HG02938 (cell line): ENCODE measurements around the gene MEI4.
"Not testable (repeated sequence)": the region's sequence is repeated elsewhere in the genome, so short reads cannot be mapped to it uniquely, and the experiment has no call there.

ENCODE experiments used
- ATAC-seq: cut with Tn5 transposase; IDR thresholded peaks from one replicate; pipeline ENCODE4 v1.9.1; 2021; ENCODE audit warnings: mild to moderate bottlenecking, moderate library complexity; ENCODE audit not compliant: unreplicated experiment

The MEI4 gene

DNA sequence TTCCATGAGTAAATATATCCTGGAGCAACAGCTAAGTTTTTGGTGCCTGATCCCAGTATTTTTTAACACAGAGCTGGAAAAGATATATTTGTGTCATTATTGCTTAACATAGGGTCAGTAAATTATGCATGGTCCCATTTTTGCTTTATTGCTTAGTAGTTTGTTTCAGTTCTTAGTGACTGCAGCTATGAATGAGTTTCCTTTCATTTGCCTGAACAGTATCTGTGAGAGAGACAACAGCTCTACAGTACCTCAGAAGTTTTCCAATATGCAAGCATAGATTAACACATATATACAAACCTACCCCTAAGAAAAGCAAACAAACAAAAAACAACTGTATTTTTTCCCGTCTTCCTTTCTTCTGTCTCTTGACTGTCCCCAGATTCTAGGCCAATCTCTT, 160.3 kb downstream of the MEI4 start:
- no peak for ATAC-seq

DNA sequence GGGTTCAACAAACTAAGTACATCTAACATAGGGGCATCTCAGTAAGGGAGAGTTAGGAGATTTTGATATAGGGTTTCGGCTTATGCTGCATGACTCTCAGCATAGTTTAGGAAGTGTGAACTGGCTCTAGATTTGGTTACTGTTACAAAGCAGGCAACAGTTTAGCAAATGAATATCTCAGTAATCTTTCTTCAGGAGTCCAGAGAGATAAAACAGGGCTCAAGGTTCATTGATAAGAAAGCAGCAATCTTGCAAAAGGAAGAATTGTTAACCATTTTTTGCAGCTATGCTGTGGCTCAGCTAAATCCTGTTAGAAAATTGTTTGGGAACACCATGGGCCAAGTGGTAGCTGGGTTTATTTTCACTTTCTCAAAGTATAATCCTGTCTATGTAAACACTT, 161.3 kb downstream of the MEI4 start:
- ATAC-seq = no peak

DNA sequence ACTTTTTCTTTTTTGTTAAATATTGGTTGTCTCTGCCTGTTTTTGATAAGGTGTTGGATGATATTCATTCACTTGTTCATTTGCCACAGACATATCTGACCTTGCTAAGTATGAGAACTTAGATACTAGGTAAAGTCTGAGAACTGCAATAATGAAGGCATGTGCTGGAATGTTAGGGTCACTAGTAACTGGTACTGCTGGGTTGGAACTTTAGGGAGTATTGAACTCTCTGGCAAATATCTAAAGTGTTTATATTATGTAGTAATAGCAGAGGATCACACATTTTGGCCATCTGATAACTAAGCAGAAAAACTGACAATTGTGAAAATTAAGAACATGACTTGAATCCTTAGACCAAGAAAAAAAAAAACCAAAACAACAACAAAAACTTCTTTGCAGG, 162.7 kb downstream of the MEI4 start:
- no peak for ATAC-seq

DNA sequence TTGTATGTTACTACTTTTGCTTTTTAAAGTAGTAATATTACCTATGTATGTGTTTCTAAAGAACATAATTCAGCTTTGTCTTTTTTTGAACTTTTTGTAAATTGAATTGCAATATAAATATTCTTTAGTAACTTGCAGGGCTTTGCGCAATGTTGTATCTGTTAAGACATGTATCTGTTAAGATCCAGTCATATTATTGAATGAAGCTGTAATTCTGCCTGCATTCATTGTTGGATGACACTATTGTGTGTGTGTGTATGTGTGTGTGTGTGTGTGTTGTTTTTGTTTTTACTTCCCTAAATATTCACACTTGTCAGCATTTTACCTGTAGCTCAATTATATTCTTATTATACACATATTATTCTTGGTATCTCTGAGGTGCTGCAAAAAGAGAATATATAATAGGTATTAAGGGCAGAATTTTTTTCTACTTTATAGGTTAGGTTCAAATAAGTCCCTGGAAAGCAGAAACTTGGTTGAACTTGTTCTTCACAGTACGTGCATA, 164.0 kb downstream of the MEI4 start:
- ATAC-seq = no peak

DNA sequence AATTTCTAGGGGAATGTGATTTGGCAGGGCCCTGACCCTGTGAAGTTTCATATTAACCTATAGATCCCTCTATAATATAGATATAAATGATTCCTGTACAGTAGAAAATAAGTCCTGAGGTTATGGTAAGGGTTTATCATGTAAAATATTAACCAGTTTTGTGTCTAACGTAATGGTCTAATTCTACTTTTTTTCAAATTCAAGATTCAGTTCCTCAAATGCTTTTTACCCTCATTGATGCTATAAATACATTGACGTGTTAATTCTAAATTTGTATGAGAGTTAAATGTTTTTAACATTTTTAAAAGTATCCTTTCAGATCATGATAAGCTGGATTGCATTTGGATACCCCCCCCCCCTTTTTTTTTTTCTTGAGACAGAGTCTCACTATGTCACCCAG, 169.4 kb downstream of the MEI4 start:
- ATAC-seq = no peak

DNA sequence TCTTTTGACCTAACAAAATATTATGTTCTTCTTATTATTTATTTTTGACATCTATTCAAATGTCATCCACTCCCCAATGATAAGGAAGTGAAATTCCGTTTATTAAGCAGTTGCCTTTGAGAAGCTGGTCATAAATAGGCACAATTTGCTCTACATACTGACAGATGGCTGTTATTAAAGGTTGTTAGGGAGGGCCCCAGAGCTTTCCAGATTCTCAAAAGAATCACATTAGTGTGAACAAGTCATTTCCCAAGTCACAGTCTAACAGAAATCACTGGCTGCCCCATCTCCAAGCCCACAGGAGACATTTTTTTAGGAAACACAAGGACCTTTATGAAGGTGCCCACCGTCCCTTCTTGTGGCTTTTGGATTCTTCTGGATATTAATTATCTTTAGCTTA, 172.4 kb downstream of the MEI4 start:
- ATAC-seq = no peak

DNA sequence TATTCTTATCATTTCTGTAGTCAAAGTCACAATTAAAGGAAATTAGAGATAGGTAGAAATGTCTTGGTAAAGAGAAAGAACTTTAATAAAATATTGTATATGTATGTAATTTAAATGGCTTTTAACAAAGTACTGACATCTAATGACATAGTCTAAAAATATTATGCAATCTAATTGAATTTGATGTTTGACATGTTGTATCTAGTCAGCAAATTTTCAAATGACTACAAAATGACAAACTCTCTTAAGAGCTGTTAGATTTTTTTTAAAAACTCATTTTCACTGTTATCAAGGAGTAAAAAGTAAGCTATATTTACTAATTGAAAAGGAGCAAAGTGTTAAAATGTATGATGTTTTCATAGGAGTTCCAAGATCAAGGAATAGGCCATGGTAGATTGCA, 176.9 kb downstream of the MEI4 start:
- ATAC-seq = no peak

DNA sequence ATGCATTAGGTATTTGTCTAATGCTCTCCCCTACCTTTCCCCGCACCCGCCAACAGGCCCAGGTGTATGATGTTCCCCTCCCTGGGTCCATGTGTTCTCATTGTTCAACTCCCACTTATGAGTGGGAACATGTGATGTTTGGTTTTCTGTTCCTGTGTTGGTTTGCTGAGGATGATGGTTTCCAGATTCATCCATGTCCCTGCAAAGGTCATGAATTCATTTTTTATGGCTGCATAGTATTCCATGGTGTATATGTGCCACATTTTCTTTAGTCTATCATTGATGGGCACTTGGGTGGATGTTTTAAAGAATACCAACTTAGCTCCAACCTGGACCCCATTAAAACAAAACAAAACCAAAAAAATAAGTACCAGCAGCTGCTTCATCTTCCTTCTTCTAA, 180.9 kb downstream of the MEI4 start:
- not testable (repeated sequence) for ATAC-seq

DNA sequence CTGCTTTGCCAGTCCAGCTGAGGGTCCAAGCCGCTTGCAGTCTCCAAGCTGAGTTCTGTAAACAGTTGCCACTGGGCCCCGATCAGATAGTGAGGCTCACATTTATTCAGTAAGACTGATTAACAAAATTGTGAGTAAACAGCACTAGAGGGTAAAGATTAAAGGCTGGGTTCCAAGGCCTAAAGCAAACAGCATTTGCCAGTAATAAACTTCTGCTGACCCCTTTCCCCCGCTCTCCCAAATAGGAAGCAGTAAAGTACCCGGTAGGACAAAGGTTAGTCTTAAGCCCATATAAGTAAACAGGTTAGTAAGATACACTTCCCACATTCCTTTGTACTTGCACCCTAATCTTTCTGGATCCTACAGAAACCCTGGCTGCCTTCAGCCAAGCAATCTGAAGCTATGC, 181.8 kb downstream of the MEI4 start:
- no peak for ATAC-seq

DNA sequence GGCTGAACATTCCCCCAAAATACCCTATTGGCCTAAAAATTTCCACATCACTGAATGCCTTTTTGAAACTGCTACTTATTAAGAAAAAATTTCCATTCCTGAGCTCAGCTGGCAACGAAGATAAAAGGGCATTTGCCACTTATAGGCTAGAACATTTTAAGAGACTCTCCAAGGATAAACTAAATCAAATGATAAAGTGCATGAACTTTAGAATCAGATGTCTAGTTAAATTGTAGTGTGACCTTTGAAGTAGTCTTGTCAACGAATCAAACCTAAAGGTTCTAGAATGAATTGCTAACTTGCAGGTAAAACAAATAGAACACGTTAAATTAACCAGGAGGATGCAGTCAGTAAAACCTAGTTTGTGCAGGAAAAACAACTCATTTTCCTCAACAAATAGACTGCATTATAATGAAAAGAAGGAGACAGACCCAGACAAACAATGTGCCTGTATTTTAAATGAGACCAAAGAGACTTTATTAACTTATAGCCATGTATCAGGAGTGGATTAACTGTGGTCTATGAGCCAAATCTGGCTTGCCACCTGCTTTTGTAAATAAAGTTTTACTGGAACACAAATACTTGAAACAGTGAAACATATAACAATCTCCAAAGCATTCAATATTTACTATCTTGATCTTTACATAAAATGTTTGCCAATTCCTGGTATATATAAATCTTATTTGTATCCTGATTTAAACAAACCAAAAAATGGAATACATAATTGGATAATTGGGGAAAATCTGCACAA, 184.4 kb downstream of the MEI4 start:
- no peak for ATAC-seq

DNA sequence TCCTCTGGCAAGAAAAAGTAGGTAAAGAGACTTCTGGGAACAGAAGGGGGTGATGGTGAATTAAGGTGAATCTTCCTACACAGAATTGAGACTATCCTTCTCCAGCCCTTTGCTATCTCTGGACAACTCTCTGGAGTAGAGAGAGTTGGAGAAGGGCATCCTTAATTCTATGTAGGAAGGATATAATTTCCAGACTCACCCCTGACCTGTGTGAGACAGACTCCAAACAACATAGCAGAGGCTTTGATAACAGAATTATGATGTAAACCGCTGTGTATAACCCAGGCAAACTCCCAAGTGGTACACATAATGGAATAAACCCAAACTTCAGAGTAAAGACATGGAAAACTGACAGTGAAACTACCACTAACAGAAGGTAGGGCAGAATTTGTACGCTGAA, 186.5 kb downstream of the MEI4 start:
- no peak for ATAC-seq

DNA sequence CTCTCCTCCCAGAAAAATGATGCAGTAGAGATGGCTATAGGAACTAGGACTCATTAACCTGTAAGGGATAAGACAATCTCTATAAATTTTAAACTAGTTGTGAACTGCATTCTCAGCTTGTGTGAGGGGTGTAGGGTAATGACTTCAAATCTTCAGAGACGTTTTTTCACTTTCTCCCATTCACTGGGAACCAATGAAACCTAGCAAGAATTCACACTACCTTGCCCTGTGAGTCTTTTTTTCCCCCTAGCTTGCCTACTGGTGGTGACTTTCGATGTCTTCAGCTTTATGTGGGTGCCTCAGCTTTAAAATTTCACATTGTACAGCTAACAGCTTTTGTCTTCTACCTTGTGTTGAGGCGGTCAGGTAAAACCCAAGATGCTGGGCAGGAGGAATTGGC, 192.0 kb downstream of the MEI4 start:
- ATAC-seq = no peak

DNA sequence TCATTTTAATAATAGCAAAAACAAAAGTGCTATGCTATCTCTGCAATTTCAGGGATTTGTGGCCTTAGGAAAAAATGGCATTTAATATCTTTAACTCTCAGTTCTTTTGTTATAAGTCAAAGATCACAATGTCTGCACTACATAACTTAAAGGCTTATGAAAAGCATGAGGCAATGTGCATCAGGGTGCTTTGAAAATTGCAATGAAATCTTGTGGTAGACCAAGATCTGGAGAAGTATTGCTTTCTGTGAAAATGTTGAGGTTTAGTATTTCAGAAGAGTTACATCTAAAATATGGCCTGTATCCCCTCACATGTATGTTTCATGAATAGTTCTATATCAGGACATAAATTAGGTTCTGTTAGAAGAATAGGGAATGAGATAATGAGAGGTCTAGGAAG, 200.6 kb downstream of the MEI4 start:
- no peak for ATAC-seq

DNA sequence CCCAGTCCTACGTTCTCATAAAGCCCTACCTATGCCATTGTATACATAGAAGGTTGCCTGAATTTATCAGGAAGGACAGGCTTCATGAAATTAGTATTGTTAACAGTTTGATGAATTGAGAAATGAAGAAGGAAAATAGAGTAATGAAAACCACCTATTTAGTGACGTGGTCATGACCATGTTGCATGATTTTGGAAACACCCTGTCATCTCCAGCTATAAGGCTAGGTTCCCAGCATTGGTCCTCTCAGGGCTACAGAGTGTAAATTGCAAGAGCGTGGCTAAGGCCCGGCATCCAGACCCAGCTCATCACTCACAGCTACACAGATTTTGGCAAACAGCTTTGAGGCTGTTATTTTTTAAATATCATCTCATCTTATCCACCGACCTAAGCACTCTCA, 203.6 kb downstream of the MEI4 start:
- ATAC-seq = no peak

DNA sequence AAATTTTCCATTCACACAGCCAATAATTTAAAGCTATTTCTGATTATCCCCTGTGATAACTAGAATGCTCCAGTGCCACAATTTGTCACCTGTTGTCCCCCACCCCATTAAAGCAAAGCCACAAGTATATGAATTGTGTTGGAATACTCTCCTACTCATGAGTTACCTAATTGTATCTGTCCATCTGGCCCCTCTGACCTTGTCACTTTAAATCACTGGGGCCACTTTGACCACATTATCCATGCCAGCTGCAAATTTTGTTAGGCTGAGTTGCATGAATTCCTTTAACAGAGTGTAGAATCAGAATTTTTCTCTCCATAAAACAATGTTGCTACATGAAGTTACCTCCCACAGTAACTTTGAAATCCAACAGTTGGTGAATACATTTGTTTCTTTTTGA, 204.6 kb downstream of the MEI4 start:
- no peak for ATAC-seq

DNA sequence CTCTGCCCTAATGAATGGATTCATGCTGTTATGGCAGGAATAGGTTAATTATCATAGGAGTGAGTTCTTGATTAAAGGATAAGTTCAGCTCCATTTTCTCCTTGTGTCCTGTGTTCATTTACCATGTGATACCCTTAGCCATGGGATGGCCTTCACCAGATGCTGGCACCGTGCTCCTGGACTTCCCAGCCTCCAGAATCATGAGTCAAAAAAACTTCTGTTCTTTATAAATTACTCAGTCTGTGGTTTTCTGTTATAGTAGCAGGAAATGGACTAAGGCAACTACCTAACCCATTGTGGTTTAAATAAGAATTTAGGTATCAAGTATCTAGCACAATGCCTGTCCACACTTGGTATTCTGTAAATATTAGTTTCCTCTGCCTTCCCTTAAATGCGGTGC, 223.5 kb downstream of the MEI4 start:
- no peak for ATAC-seq

DNA sequence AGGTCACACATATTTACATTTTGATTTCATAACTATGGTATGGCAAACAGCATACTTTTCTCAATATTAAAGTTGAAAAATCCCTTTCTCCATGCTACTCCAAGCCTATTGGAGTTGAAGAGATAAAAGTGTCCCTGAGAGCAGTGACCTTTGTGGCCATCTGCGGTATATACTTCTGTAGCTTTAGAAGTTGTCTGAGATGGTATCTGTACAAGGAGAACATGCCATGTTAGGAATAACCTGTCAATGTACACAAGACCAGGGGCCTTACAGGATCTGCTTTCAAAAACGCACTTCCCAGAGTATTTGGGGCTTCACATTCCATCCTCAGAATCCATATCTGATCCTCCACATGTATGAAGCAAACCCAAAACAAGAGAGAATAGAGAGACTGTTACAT, 226.7 kb downstream of the MEI4 start:
- no peak for ATAC-seq

DNA sequence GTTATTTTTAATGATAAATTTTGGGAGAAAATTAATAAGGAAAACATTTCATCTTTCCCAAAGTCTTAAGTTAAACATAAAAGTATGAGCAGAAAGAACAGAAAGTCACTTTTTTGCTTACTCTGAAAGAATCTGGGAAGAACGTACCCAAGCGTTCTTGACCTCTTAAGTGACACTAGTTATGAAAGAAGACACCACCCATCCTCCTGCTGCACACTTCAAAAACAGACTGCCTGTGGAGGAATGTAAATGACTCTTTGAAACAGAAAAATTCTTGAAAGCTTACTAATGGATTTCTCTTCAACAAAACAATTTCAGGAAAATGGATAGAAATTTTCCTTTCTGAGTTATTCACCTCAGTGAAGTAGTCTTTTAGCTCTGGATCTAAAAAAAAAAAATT, 227.7 kb downstream of the MEI4 start:
- no peak for ATAC-seq

DNA sequence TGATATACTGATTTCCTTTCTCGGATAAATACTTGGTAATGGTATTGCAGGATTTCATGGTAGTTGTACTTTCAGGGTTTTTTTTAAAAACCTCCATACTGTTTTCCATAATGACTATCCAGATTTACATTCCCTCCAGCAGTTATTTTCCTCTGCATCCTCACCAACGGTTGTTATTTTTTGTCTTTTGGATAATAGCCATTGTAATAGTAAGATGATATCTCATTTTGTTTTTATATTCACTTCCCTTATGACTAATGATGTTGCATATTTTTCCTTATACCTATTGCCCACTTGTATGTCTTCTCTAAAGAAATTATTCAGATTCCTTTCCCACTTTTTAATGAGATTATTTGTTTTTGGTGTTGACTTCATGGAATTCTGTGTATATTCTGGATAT, 231.0 kb downstream of the MEI4 start:
- no peak for ATAC-seq

DNA sequence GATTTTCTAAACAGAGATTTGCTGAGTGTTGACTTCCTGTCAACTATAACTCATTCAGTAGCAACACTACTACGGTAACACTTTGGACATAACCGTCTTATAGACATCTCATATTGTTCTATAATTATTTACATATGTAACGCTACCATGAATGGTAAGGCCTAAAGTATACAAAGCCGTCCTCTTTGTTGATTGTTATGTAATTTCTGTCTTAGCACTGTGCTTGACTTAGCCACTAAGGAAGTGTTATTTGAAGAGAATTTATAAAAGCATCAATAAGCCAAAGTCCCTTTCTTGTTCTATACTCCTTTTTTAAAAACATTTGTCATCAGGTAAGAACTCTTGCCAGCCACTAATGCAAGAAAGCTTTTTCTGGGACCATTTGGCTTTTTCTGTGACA, 240.6 kb downstream of the MEI4 start:
- ATAC-seq = no peak

DNA sequence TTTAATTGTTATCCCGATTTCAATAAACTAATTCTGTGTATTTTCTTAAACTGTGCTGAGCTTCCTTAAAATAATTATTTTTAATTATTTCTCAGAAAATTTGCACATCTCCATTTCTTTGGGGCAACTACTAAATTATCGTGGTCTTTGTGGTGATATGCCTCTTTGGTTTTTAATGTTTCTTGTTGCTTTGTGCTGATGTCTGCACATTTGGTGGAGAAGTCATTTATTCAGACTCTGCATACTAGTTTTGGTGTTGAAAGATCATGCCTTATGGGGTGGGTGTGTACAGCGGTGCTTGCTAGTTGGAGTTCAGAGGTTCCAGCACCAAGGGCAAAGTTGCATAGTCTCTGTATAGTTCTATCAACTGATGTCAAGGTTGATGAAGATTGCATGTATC, 253.2 kb downstream of the MEI4 start:
- ATAC-seq = no peak

DNA sequence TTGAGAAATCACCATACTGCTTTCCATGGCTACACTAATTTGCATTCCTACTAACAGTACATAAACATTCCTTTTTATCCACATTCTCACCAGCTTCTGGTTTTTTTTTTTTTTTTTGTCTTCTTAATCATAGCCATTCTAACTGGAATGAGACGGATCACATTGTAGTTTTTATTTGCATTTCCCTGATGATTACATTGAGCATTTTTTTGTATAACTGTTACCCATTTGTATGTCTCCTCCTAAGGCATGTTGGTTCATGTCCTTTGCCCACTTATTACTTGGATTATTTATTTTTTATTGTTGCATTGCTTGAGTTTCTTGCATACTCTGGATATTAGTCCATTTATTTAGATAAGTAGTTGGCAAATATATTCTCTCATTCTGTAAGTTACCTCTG, 258.0 kb downstream of the MEI4 start:
- ATAC-seq = no peak

DNA sequence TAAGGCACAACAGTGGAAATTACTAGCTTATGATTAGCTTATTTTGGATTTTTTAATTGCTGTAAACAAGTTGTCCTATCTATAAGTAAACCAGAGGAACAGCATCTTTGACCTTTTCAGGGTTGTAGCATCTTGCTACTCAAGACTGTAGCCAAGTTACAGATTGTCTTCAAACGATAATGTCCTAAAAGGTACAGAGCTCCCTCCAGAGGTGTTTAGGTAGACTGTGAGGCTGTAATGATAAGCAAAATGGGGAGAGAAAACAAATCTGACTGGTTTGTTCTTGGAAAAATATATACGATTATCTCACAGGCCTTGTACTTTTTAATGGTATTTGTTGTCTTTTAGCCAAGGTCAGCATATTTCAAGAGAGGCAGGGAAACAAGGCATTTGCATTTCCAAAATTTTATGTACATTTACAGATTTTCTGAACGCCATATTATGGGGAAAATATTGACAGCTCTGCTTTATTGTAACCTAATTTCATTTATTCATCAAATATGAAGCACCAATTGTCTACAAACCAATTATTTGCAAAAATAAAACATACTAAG, 273.4 kb downstream of the MEI4 start:
- no peak for ATAC-seq
